NCI-H446 treated with DMSO at 0.1 percent for 48 hours (cell line): Measurements from ENCODE around the gene UCKL1.
"Not testable (repeated sequence)": the region's sequence is repeated elsewhere in the genome, so short reads cannot be mapped to it uniquely, and the experiment has no call there.

Source experiments
- DNase-seq: peaks from one replicate; lab custom pipeline; 2025; lab: John Stamatoyannopoulos, UW

UCKL1 gene

DNA sequence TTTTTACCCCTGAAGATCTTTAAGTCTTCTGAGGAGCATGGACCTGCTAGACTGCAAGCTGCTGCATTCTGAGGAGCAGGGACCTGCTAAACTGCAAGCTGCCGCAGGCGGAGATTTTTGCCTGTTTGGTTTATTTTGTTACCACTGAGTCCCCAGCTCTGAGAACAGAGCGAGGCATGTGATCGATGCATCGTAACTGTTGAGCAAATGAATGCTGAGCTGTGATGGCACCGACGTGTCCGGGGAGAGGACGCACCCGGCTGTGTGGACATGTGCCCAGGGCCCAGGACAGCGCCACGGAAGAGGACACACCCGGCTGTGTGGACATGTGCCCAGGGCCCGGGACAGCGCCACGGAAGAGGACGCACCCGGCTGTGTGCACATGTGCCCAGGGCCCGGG lies 37.1 kb downstream of the UCKL1 start:
- no peak for DNase-seq

- no peak for DNase-seq
Measured at GRCh38 chr20:63917811-63918210, 38.4 kb downstream of the UCKL1 start.

DNA sequence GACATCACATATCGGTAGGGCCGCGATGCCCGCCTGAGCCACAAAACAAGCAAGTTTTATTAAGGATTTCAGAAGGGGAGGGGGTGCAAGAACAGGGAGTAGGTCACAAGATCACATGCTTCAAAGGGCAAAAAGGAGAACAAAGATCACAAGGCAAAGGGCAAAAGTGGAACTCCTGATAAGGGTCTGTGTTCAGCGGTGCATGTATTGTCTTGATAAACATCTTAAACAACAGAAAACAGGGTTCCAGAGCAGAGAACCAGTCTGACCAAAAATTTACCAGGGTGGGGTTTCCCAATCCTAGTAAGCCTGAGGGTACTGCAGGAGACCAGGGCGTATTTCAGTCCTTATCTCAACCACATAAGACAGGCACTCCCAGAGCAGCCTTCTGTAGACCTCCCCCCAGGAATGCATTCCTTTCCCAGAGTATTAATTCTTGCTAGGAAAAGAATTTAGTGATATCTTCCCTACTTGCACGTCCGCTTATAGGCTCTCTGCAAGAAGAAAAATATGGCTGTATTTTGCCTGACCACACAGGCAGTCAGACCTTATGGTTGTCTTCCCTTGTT lies 39.8 kb downstream of the UCKL1 start:
- not testable (repeated sequence) for DNase-seq

- no peak for DNase-seq
Measured at GRCh38 chr20:63915471-63915870, 40.7 kb downstream of the UCKL1 start.

DNA sequence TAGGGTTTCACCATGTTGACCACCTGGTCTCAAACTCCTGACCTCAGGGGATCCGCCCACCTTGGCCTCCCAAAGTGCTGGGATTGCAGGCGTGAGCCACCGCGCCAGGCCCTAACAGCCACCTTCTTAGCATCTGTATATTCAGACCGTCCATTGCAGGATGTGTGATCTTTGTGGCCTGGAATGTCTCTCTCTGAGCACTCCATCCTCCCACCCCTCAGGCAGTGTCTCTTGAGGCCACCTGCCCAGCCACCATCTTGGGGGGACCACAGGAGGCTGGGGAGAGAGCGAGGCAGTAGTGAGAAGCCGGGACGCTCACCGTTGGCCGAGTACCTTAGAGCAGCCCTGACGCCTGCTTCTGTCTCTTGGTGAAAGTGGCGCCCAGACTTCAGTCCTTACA lies 42.4 kb downstream of the UCKL1 start:
- DNase-seq: no peak

GRCh38 chr20:63911176-63911575 lies 45.0 kb downstream of the UCKL1 start:
- no peak for DNase-seq

DNA sequence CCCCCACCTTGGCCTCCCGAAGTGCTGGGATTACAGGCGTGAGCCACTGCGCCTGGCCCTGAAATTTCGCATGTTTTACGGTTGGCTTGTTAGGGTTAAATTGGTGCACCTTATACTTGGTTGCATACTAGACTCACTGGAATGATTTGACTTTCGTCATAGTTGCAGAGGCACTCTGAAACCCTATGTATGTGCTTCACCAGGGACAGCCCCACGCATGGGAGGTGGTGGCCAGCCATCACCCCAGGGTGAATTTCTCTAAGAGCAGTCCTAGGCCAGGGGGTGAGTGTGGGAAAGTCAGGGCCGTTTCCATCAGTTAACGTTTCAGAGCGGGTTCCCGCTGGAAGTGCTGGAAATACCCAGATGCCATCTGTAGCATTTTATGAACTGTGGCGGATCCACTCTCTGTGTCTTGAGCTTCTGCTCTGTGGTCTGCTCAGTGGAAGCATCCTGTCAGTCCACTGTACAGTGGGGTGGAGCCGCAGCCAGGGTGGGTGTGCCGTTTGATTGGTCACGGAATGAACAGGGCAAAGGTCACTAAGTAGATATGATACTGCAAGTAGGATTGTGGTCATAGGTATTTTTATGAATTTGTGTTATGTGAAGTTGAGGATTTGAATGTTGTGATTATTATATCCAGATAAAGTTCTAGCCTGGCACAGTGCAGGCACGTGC lies 48.1 kb downstream of the UCKL1 start:
- no peak for DNase-seq

GRCh38 chr20:63903796-63904561 lies 52.2 kb downstream of the UCKL1 start:
- no peak for DNase-seq

- DNase-seq: no peak
Measured at GRCh38 chr20:63900413-63900812, 55.8 kb downstream of the UCKL1 start.

DNA sequence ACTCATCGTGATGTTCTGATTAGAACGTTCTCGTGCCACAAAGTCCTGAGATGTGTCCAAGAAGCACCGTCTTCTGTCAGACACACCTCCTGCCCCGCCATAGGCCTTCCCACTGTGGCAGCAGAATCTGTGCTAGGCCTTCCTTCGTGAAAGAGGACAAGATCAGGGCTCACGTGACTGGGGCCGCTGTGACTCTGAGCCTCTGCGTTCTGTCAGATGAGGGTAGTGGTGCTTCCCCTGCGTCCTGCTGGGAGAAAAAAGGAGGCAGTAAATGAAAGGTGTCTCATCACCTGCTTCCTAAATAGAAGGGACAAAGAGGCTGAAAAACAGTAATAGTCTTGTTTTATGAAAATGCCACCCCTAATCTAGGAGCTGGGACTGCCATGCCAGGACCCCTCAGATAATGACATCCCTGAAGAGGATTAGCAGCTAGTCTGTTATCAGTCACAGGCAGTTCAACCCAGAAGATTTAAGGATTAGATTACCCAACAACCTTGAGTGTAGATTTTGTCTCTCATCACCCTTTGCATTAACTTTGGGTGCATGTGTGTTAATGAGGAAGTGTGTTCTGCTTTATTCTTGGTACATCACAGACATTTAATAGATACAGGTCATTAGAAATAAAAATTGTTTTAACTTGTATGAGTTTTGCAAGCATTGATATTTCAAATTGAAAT lies 57.2 kb downstream of the UCKL1 start:
- no peak for DNase-seq

- DNase-seq: no peak
Measured at GRCh38 chr20:63897978-63898561, 58.1 kb downstream of the UCKL1 start.

DNA sequence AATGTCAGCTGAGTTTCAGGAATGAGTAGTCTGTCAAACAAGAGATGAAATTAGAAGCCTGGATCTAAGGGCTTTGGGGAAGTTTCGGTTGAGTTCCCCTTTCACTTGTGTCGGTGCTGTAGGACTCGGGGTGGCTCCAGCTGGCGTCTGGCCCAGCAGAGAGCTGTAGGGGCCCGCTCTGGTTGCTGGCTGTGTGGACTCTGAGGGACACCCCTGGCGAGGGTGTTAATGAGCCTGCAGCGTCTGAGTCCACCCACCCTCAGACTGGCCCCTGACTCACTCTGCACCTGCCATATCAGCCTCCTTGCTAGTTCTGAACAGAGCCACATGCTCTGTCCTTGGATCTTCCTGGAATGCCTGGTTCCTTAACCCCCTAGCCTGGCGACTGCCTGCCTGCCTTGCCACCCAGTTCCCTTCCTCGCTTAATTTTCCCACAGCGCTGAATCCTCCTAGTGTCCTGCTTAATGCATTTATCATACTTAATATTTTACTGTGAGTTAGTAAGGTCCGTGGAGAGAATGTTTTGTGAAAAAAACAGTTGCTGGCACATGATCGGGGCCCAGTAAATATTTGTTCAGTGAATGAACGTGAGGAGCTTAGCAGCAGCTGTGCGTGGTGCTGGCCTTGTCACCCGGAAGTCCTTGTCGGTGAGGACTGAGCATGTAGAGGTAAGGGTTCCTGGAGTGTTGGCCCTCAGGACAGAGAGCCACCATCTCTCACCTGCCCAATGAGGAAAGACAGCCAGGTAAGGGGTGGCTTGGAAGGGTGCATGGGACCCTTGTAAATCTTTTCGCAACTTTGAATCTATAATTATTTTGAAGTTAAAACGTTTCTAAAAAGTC lies 59.7 kb downstream of the UCKL1 start:
- DNase-seq: no peak

- DNase-seq: no peak
Measured at GRCh38 chr20:63895952-63896263, 60.3 kb downstream of the UCKL1 start.

GRCh38 chr20:63895202-63895951 lies 60.8 kb downstream of the UCKL1 start:
- no peak for DNase-seq

GRCh38 chr20:63894358-63895201 lies 61.6 kb downstream of the UCKL1 start, which contains the start of gene DNAJC5:
Gene DNAJC5, plus strand, starts transcription at chr20:63895126. Its CDS starts 33,220 bp downstream, at chr20:63928346.
- DNase-seq: peak; percentile 84

GRCh38 chr20:63893999-63894357 lies 62.2 kb downstream of the UCKL1 start:
- DNase-seq: no peak

GRCh38 chr20:63892402-63892801 lies 63.8 kb downstream of the UCKL1 start:
- no peak for DNase-seq

- DNase-seq: no peak
Measured at GRCh38 chr20:63891061-63892002, 64.9 kb downstream of the UCKL1 start.

DNA sequence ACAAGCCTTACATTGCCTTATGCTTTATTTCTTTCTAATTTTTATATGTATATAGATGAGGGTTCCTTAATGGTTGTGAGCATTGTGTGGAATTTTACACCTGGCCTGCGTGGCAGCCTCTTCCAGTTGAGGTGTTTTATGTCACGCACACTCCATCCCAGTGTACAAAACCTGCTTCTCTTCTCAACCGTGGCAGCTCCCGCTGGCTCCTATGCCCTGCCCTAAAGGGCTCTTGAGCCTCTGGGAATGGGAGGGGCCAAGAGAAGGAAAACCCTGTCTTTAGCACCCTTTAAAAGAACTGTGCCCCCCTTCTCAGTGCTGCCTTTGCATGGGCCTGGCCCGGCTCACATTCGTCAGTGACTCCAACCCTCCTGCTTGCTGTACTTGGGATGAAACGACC lies 65.6 kb downstream of the UCKL1 start:
- DNase-seq: no peak
